H1 (cell line): Measurements from ENCODE around the gene CPM. TPM values are rescaled to one million over a fixed set of nuclear protein-coding genes. Genes with fewer than 3 reads are reported as not detected.

Experiments
- BCL11A ChIP-seq, 2 experiments: IDR thresholded peaks; one replicate each; pipeline ENCODE4 v1.6.1; 2011; ENCODE audit warnings: low read depth in 2 of 2, low read length in 2 of 2, mild to moderate bottlenecking in 2 of 2
- CBX8 ChIP-seq: fragments of 300-800, 300-1000 bp; sonication (generic); IDR thresholded peaks from 2 replicates; pipeline ENCODE4 v1.7.1; 2016; ENCODE audit warnings: low read depth, low read length, borderline replicate concordance
- CEBPB ChIP-seq: IDR thresholded peaks from 2 replicates; pipeline ENCODE4 v1.6.1; 2012; ENCODE audit warnings: low read depth, low read length
- CHD2 ChIP-seq: IDR thresholded peaks from 2 replicates; pipeline ENCODE4 v1.6.1; 2012; ENCODE audit warnings: low read length, improper control_type of control experiment
- CREB1 ChIP-seq: IDR thresholded peaks from 2 replicates; pipeline ENCODE4 v1.6.1; 2012; ENCODE audit warnings: inconsistent platforms
- CTBP2 ChIP-seq: IDR thresholded peaks from 2 replicates; pipeline ENCODE4 v1.7.0; 2011; ENCODE audit warnings: borderline replicate concordance, mild to moderate bottlenecking, moderate library complexity, mixed read lengths, low read length; ENCODE audit not compliant: insufficient read depth, insufficient read length
- EP300 ChIP-seq, 2 experiments: IDR thresholded peaks; 1 replicate in 1 of 2; 2 replicates in 1 of 2; pipeline ENCODE4 v1.6.1; 2011 to 2012; ENCODE audit warnings: low read depth in 2 of 2, low read length in 2 of 2, mild to moderate bottlenecking in 2 of 2, borderline replicate concordance in 1 of 2, inconsistent platforms in 1 of 2, moderate library complexity in 1 of 2
- HDAC2 ChIP-seq, 2 experiments: fragments of 300-600 bp in 1 of 2; sonication (generic) in 1 of 2; IDR thresholded peaks; 2 replicates each; pipeline ENCODE4 v1.6.1; 2011 to 2012; ENCODE audit warnings: low read depth in 2 of 2, low read length in 2 of 2, mild to moderate bottlenecking in 2 of 2, moderate library complexity in 2 of 2, borderline replicate concordance in 1 of 2, inconsistent platforms in 1 of 2
- JUN ChIP-seq: IDR thresholded peaks from 2 replicates; pipeline ENCODE4 v1.6.1; 2011; ENCODE audit warnings: low read depth, mild to moderate bottlenecking, improper control_type of control experiment, low read length
- JUND ChIP-seq: IDR thresholded peaks from 2 replicates; pipeline ENCODE4 v1.6.1; 2011; ENCODE audit warnings: mild to moderate bottlenecking, improper control_type of control experiment, low read length
- POLR2A ChIP-seq, 2 experiments: IDR thresholded peaks; 1 replicate in 1 of 2; 2 replicates in 1 of 2; pipeline ENCODE4 v1.6.1; 2011; ENCODE audit warnings: low read depth in 2 of 2, low read length in 2 of 2, mild to moderate bottlenecking in 2 of 2; ENCODE audit errors: control extremely low read depth in 1 of 2
- POLR2AphosphoS5 ChIP-seq: IDR thresholded peaks from 2 replicates; pipeline ENCODE4 v1.6.1; 2011; ENCODE audit warnings: low read depth, low read length
- POU5F1 ChIP-seq: IDR thresholded peaks from 2 replicates; pipeline ENCODE4 v1.6.1; 2011; ENCODE audit warnings: low read depth, mild to moderate bottlenecking, low read length, moderate library complexity
- RFX5 ChIP-seq: IDR thresholded peaks from 2 replicates; pipeline ENCODE4 v1.6.1; 2011; ENCODE audit warnings: low read depth, low read length, improper control_type of control experiment, borderline replicate concordance
- SAP30 ChIP-seq: fragments of 300-600 bp; sonication (generic); IDR thresholded peaks from 2 replicates; pipeline ENCODE4 v1.7.1; 2012; ENCODE audit warnings: low read length, moderate library complexity, mild to moderate bottlenecking, inconsistent platforms; ENCODE audit not compliant: insufficient read depth, insufficient replicate concordance
- SIRT6 ChIP-seq: IDR thresholded peaks from one replicate; pipeline ENCODE4 v1.7.1; 2012; ENCODE audit warnings: low read length, inconsistent platforms
- SP2 ChIP-seq: IDR thresholded peaks from 2 replicates; pipeline ENCODE4 v1.6.1; 2012; ENCODE audit warnings: mild to moderate bottlenecking, low read length, inconsistent platforms
- TAF7 ChIP-seq: optimal IDR thresholded peaks from 2 replicates; pipeline ENCODE3; 2011; ENCODE audit warnings: low read depth, mild to moderate bottlenecking, inconsistent platforms, low read length, moderate library complexity, borderline replicate concordance
- TBP ChIP-seq: IDR thresholded peaks from 2 replicates; pipeline ENCODE4 v1.6.1; 2011; ENCODE audit warnings: low read depth, low read length, improper control_type of control experiment
- TCF12 ChIP-seq: IDR thresholded peaks from 2 replicates; pipeline ENCODE4 v1.6.1; 2011; ENCODE audit warnings: low read depth, mild to moderate bottlenecking, low read length
- TEAD4 ChIP-seq: IDR thresholded peaks from 2 replicates; pipeline ENCODE4 v1.6.1; 2012; ENCODE audit warnings: low read depth, low read length, inconsistent platforms, mixed read lengths
- polyA plus RNA-seq, 7 experiments: library from polyadenylated mRNA; depleted of rRNA in 3 of 7; stranded (reverse) in 5 of 7; unstranded in 2 of 7; fragments of >200 nt in 5 of 7; fragments of 200-250 nt in 2 of 7; gene quantifications; 1 replicate in 5 of 7; 2 replicates in 1 of 7; 4 replicates in 1 of 7; pipeline versions ENCODE4 v1.2.1 to v1.2.3, GENCODE V29; 2011 to 2013; ENCODE audit warnings: missing spikeins in 2 of 7, mixed read lengths in 2 of 7
- total RNA-seq: library from RNA; stranded (reverse); fragmentation: NEBNext Ultra II Directional; extraction: Animal tissue kit (Norgen Biotek cat#: 25700); gene quantifications from 2 replicates; pipeline ENCODE4 v1.2.1, GENCODE V29; 2021
- TF ChIP-seq, protein P1 (sequence below): IDR thresholded peaks from 2 replicates; pipeline ENCODE4 v1.6.1; 2011; ENCODE audit warnings: low read length, improper control_type of control experiment
- TF ChIP-seq, protein P2 (sequence below): IDR thresholded peaks from 2 replicates; pipeline ENCODE4 v1.6.1; 2011; ENCODE audit warnings: low read depth, mild to moderate bottlenecking, low read length; ENCODE audit not compliant: insufficient read depth

Gene CPM
- total and polyA plus RNA-seq, 2 of the 8 experiments (the other 6 are each of a cell fraction or from before 2014, with no cell fraction given) = 0.33 to 3.1 TPM

DNA sequence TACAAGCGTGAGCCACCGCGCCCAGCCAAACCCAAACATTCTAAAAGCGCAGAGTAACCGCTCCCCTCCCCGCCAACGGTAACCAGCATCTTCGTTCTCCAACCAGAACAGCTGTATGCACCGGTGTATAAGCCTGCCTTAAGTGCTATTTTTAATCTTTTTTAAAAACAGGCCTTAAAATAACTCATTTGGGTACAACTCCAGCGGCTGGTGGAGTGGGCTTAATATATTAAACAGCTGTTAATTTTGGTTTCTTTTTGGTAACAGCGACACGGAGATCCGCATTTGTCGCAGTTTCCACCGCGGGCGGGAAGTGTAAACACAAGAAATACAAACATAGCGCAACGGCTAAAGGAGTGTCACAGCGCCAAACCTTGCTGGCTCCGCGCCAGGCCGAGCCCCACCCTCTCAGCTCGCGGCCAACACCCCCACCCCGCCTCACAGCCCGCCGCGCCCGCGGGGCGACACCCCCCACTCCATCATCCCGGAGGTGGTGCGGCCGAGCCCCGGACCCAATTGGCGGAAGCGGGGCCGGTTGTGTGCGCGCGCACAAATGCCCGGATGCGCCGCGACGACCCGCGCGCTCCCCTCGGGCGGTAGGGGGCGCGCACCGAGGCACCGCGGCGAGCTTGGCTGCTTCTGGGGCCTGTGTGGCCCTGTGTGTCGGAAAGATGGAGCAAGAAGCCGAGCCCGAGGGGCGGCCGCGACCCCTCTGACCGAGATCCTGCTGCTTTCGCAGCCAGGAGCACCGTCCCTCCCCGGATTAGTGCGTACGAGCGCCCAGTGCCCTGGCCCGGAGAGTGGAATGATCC lies 125.2 kb downstream of the CPM start, which contains the start of gene MDM2 (continued):
- TF ChIP-seq EP300 (IDR thresholded peaks at IDR 0.05; ENCODE audit: borderline replicate concordance in 1 of 2, low read depth in 2 of 2, low read length in 2 of 2) (no peak), TBP (peak; percentile 88), POLR2AphosphoS5 (peak; percentile 93; the same call in 1 of the 2 replicates), CHD2 (no peak), CTBP2 (no peak), TCF12 (0 out of 2 replicates have a peak, but pooled peaks have one; percentile 13), CREB1 (0 out of 2 replicates have a peak, but pooled peaks have one; percentile 58), CEBPB (no peak), SP2 (no peak), HDAC2 (IDR thresholded peaks at IDR 0.05; ENCODE audit: borderline replicate concordance in 1 of 2, low read depth in 2 of 2, low read length in 2 of 2) (0 out of 4 replicates have a peak, but pooled peaks have one; percentile 12 to 66), CBX8 (no peak), SIRT6 (no peak), JUN (no peak), SAP30 (peak; percentile 47), TEAD4 (0 out of 2 replicates have a peak, but pooled peaks have one; percentile 2), RFX5 (no peak), POLR2A (IDR thresholded peaks at IDR 0.05; ENCODE audit: control extremely low read depth in 1 of 2, low read depth in 2 of 2, low read length in 2 of 2) (peak; percentile 90), POU5F1 (no peak), BCL11A (IDR thresholded peaks at IDR 0.05; ENCODE audit: low read depth in 2 of 2, low read length in 2 of 2) (no peak), TAF7 (peak; percentile 82), JUND (no peak)
- TF ChIP-seq, protein P1, sequence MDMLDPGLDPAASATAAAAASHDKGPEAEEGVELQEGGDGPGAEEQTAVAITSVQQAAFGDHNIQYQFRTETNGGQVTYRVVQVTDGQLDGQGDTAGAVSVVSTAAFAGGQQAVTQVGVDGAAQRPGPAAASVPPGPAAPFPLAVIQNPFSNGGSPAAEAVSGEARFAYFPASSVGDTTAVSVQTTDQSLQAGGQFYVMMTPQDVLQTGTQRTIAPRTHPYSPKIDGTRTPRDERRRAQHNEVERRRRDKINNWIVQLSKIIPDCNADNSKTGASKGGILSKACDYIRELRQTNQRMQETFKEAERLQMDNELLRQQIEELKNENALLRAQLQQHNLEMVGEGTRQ = no peak; the same call in 1 of the 2 replicates
- TF ChIP-seq, protein P2, sequence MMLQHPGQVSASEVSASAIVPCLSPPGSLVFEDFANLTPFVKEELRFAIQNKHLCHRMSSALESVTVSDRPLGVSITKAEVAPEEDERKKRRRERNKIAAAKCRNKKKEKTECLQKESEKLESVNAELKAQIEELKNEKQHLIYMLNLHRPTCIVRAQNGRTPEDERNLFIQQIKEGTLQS = 0 out of 2 replicates have a peak, but pooled peaks have one; percentile 14
